GM19324 (cell line): ENCODE data around the gene MAPK8.
"Not testable (repeated sequence)": the region's sequence is repeated elsewhere in the genome, so short reads cannot be mapped to it uniquely, and the experiment has no call there.

Source experiments
- ATAC-seq: cut with Tn5 transposase; IDR thresholded peaks from one replicate; pipeline ENCODE4 v1.9.1; 2021; ENCODE audit warnings: mild to moderate bottlenecking, moderate library complexity; ENCODE audit not compliant: unreplicated experiment, low FRiP score

Gene MAPK8

GRCh38 chr10:48332166-48332870 lies 25.8 kb downstream of the MAPK8 start:
- no peak for ATAC-seq

- ATAC-seq: no peak
These were observed 26.4 kb downstream of the MAPK8 start for GRCh38 chr10:48332871-48333216.

GRCh38 chr10:48333856-48334255 lies 27.4 kb downstream of the MAPK8 start:
- no peak for ATAC-seq

GRCh38 chr10:48335788-48336187 lies 29.3 kb downstream of the MAPK8 start:
- ATAC-seq: no peak

- ATAC-seq: no peak
These were observed 30.6 kb downstream of the MAPK8 start for GRCh38 chr10:48336978-48337599.

- ATAC-seq: no peak
These were observed 34.3 kb downstream of the MAPK8 start for GRCh38 chr10:48340734-48341133.

- ATAC-seq: no peak
These were observed 36.6 kb downstream of the MAPK8 start for GRCh38 chr10:48343106-48343505.

- no peak for ATAC-seq
These were observed 37.6 kb downstream of the MAPK8 start for GRCh38 chr10:48343921-48344598.

GRCh38 chr10:48346248-48346647 lies 39.8 kb downstream of the MAPK8 start:
- ATAC-seq: not testable (repeated sequence)

- not testable (repeated sequence) for ATAC-seq
These were observed 41.1 kb downstream of the MAPK8 start for GRCh38 chr10:48347539-48347938.

GRCh38 chr10:48347943-48348342 lies 41.5 kb downstream of the MAPK8 start:
- ATAC-seq: not testable (repeated sequence)

- no peak for ATAC-seq
These were observed 46.8 kb downstream of the MAPK8 start for GRCh38 chr10:48353246-48353645.

GRCh38 chr10:48357631-48358030 lies 51.2 kb downstream of the MAPK8 start:
- no peak for ATAC-seq

- no peak for ATAC-seq
These were observed 51.7 kb downstream of the MAPK8 start for GRCh38 chr10:48358162-48358561.

GRCh38 chr10:48358838-48359237 lies 52.4 kb downstream of the MAPK8 start:
- ATAC-seq: no peak

GRCh38 chr10:48361176-48361575 lies 54.7 kb downstream of the MAPK8 start:
- no peak for ATAC-seq

GRCh38 chr10:48363617-48364355 lies 57.3 kb downstream of the MAPK8 start:
- ATAC-seq: no peak

- ATAC-seq: no peak
These were observed 58.4 kb downstream of the MAPK8 start for GRCh38 chr10:48364659-48365405.

- ATAC-seq: no peak
These were observed 59.2 kb downstream of the MAPK8 start for GRCh38 chr10:48365668-48366067.

- no peak for ATAC-seq
These were observed 59.8 kb downstream of the MAPK8 start for GRCh38 chr10:48366261-48366660.
